Measurements from ENCODE around the gene CFAP46.

DNA sequence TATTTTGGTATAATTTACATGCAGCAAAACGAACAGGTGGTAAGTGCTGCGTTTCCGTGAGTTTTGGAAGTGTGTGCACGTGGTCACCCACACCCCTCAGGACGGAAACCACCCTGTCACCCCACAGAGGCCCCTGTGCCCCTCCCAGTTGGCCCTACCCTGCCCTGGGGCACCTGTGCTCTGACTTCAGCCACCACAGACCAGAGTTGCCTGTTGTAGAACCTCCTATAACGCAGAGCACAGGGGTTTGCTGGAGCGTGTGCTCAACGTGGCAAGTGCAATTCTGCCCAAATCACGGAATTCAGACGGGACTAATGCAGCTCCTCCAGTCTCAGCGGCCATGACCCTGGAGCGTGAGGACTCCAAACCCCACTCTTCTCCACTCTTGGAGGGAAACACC, 9.6 kb upstream of the CFAP46 start:
- TF ChIP-seq, protein P1, sequence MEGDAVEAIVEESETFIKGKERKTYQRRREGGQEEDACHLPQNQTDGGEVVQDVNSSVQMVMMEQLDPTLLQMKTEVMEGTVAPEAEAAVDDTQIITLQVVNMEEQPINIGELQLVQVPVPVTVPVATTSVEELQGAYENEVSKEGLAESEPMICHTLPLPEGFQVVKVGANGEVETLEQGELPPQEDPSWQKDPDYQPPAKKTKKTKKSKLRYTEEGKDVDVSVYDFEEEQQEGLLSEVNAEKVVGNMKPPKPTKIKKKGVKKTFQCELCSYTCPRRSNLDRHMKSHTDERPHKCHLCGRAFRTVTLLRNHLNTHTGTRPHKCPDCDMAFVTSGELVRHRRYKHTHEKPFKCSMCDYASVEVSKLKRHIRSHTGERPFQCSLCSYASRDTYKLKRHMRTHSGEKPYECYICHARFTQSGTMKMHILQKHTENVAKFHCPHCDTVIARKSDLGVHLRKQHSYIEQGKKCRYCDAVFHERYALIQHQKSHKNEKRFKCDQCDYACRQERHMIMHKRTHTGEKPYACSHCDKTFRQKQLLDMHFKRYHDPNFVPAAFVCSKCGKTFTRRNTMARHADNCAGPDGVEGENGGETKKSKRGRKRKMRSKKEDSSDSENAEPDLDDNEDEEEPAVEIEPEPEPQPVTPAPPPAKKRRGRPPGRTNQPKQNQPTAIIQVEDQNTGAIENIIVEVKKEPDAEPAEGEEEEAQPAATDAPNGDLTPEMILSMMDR (conservative IDR thresholded peaks at IDR 0.05; ENCODE audit: low read depth in 2 of 2) = no peak
- TF ChIP-seq ZNF331 (CRISPR knock-in tag; IDR thresholded peaks at IDR 0.05; ENCODE audit: low read depth) (no peak), EZH2 (IDR thresholded peaks at IDR 0.05; ENCODE audit: low read depth, unreplicated experiment) (no peak), POLR2AphosphoS5 (IDR thresholded peaks at IDR 0.05; ENCODE audit: low read depth) (no peak), EZH2phosphoT487 (IDR thresholded peaks at IDR 0.05; ENCODE audit: unreplicated experiment) (no peak), NANOG (IDR thresholded peaks at IDR 0.05; ENCODE audit: borderline replicate concordance) (no peak), CREB1 (CRISPR knock-in tag; IDR thresholded peaks at IDR 0.05; ENCODE audit: low read depth) (no peak), JUNB (IDR thresholded peaks at IDR 0.05; ENCODE audit: unreplicated experiment) (no peak)
- TF ChIP-seq, protein P2, sequence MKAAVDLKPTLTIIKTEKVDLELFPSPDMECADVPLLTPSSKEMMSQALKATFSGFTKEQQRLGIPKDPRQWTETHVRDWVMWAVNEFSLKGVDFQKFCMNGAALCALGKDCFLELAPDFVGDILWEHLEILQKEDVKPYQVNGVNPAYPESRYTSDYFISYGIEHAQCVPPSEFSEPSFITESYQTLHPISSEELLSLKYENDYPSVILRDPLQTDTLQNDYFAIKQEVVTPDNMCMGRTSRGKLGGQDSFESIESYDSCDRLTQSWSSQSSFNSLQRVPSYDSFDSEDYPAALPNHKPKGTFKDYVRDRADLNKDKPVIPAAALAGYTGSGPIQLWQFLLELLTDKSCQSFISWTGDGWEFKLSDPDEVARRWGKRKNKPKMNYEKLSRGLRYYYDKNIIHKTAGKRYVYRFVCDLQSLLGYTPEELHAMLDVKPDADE (IDR thresholded peaks at IDR 0.05) = no peak
